Stimulated activated CD4-positive, alpha-beta T cell treated with anti-CD3 and anti-CD28 coated beads, Interleukin-15, amount 100 ng/mL, for 48 hours (primary cell): ENCODE results near the gene SAT2.
A peak's percentile ranks its signal among the peaks of the same experiment; 100 is the strongest.
"Not testable (repeated sequence)": the region's sequence is repeated elsewhere in the genome, so short reads cannot be mapped to it uniquely, and the experiment has no call there.

Experiments
- DNase-seq, 2 donors: peaks; one replicate each; pipeline ENCODE4 v3.0.0-alpha.2; 2020; ENCODE audit warnings: low read depth in 2 of 2

Gene SAT2

DNA sequence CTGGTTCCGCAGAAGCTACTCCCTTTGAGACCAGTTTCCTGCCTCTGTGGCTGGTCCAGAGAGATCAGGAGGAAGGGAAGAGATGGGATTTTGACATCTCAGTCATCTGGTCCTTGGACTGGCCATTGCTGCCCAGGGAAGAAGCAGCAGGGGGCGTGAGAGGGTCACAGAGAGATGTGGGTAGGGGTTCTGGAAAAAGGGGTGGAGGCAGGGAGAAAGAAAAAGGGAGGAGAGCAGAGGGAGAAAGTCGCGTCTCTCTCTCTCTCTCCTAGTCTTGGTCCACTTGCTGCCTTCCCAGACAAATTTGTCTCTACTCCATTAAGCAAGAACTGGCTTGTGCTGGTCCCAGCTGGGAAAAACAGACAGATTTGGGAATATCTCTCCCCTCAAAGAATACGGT lies 6.8 kb upstream of the SAT2 start:
- no peak for DNase-seq

DNA sequence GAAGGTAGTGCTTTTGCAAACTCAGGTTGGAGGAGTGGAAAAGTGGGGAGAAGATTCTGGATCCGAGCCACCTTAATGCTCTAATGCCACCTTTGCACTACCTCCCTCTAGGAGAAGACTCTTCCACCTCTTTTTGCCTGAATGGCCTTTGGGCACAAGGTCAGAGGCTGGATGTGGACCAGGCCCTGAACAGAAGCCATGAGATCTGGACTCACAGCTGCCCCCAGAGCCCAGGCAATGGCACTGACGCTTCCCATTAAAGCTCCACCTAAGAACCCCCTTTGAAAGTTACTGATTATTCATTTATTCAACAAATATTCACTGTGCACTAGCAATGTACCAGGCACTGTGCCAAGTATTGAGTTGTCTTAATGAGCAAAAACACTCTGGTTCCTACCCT lies 5.5 kb upstream of the SAT2 start:
- no peak for DNase-seq

DNA sequence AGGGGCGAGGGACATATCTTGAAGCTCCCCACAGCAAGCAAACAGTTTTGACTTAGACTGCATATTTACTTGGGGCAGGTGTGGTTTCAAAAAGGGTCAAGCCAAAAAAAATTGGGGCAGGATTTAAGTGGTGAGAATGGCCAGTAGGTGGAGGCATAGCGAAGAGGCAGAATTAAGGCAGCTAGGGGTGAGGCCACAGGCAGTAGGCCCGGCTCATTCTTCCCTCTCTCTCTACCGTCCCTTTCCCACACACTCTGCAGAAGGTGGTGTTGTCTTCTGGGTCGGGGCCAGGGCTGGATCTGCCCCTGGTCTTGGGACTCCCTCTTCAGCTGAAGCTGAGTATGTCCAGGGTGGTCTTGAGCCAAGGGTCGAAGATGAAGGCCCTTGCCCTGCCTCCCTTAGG lies 4.9 kb upstream of the SAT2 start:
- peak in 1 of 2 donors; percentile 18 for DNase-seq

DNA sequence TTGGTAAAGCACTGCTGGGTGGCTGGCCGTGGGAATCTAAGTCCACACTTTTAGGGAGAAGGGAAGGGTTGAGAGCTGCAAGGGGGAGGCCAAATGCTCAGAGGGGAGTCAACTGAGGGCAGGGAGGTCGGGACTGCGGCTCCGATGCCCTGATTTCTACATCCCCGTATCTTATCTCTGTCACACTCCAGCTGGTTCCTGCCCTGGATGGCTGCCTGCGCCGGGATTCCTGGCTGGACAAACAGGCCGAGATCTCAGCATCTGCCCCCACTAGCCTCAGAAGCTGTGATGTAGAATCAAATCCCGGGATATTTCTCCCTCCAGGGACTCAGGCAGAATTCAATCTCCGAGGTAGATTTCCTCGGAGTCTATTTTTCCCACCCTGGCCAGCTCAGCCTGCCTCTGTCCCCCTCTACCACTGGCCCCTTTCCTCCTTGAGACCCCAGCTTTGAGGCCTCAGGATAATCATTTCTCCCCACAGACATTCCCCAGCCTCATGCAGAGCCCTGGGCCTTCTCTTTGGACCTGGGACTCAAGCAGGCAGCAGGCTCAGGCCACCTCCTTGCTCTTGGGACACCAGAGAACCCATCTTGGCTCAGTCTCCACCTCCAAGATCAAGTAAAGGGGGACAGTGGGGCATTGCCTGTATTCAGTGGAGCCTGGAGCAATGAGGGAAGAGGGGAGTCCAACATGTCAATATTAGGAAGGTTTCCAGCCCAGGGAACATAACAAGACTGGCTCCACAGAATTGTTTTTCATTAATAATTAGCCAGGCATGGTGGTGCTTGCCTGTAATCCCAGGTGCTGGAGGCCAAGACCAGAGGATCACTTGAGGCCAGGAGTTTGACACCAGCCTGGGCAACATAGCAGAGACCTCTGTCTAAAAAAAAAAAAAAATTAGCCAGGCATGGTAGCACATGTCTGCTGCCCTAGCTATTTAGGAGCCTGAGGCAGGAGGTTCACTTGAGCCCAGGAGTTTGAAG lies 4.1 kb upstream of the SAT2 start:
- DNase-seq: no peak

DNA sequence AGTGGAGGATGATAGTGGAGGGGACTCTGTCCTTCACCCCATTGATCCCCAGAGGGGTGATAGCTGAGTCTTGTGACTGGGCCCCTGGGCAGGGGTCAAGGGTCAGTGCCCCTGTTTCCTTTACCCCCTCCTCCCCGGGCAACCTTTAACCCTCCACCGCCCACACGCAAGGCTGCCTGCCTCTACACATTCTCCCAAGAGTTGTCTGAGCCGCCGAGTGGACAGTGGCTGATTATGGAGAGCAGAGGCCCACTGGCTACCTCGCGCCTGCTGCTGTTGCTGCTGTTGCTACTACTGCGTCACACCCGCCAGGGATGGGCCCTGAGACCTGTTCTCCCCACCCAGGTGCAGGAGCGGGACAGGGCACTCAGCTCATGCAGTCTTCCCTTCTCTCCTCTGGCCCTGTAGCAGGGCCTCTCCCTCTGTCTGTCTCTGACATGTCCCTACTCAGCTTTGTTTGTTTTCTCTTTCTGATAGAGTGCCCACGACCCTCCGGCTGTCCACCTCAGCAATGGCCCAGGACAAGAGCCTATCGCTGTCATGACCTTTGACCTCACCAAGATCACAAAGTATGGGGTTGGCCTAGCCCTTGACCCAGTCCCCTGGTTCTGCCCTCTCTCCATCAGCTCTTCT lies 2.4 kb upstream of the SAT2 start, which contains the start of gene SHBG:
Gene SHBG (plus strand): TSS at position 197 of the 633 bp plus-strand sequence. CDS start 38 bp downstream, at position 235.
- no peak for DNase-seq

DNA sequence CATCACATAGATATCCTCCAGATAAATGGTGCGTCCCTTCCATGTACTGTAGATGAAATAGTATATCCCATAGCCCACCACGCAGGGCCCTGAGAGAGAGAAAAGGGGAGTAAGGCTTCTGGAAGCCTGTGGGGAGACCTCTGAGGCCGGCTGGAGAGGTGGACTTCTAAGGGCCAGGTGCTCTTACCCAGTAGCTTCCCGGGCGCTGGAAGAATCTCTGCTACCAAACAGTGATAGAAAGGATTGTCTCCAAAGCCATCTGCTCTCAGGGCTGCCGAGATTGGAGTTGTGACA lies 718 bp downstream of the SAT2 start:
- DNase-seq: no peak

DNA sequence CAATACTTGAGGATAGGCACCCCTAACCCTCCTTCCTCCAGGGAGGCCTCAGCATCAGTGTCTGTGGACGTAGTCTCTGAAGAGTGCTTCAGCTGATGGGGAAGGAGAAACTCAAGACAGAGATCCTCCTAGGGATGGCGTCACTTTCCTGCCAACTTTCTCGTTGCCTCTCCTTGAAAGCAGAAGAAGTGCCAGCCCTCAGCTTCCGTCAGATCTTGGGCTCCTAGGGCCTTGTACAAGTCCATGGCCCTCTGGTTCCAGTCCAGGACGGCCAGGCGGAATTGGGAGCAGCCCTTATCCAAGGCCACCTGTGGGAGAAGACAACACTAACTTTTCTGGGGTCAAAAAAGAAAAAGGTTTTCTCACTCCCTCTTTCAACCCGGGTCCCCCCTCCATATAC lies 1.3 kb downstream of the SAT2 start:
- no peak for DNase-seq

DNA sequence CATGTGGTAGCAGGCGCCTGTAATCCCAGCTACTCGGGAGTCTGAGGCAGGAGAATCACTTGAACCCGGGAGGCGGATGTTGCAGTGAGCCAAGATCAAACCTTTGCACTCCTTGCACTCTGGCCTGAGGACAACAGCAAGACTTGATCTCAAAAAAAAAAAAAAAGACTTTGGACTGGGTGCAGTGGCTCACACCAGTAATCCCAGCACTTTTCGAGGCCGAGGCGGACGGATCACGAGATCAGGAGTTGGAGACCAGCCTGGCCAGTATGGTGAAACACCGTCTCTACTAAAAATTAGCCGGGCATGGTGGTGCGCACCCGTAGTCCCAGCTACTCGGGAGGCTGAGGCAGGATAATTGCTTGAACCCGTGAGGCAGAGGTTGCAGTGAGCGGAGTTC lies 1.9 kb downstream of the SAT2 start:
- not testable (repeated sequence) for DNase-seq

DNA sequence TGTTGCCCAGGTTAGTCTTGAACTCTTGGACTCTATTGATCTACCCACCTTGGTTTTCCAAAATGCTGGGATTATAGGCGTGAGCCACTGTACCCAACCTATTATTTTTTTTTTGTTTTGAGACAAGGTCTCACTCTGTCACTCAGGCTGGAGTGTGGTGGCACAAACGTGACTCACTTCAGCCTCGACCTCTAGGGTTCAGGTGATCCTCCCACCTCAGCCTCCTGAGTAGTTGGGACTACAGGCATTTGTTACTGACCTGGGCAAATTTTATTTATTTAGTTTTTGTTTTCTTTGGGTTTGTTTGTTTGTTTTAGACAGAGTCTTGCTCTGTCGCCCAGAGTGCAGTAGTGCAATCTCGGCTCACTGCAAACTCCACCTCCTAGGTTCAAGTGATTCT lies 4.0 kb downstream of the SAT2 start:
- no peak for DNase-seq

DNA sequence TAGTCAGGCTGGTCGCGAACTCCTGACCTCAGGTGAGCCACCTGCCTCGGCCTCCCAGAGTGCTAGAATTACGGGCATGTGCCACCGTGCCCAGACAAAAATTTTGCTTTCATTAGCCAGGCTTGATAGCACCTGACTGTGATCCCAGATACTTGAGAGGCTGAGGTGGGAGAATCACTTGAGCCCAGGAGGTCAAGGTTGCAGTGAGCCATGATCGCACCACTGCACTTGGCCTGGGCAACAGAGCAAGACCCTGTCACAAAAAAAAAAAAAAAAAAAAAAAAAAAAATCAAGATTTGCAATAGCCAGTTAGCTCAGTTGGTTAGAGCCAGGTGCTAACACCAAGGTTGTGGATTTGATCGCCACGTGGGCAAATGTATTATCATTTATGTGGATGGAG lies 6.8 kb downstream of the SAT2 start:
- no peak for DNase-seq

DNA sequence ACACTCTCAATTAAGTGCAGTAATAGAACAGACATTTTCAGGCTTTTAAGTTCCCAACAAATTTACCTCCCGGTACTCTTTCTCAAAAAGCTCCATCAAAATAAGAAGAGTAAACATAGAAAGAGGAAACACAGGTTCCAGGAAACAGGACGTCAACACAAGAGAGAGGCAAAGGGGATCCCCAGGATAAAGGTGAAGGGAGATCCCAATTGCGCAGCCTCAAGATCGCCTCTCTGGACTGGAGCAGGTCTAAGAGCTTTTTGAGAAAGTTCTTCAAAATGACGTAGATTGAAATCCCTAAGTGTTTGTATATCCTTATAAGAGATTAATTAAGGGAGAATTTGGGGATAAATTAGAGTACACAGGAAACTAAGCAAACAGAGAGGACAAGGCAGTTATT lies 9.0 kb downstream of the SAT2 start:
- no peak for DNase-seq

DNA sequence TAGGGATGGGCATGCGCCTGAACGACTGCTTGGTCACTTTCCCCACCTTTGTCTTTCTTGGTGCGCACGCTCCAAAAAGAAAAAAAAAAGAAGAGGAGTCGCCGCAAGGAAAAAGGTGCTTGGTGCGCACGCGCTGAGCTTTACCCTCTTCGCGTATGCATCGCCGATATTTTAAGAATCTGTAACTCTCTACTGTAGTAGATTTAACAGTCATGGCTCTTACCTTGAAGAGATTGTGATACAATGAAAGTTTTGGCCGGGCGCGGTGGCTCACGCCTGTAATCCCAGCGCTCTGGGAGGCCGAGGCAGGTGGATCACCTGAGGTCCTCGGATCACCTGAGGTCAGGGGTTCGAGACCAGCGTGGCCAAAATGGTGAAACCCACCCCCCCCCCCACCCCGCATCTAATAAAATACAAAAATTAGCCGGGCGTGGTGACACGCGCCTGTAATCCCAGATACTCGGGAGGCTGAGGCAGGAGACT lies 12.3 kb downstream of the SAT2 start:
- no peak for DNase-seq

DNA sequence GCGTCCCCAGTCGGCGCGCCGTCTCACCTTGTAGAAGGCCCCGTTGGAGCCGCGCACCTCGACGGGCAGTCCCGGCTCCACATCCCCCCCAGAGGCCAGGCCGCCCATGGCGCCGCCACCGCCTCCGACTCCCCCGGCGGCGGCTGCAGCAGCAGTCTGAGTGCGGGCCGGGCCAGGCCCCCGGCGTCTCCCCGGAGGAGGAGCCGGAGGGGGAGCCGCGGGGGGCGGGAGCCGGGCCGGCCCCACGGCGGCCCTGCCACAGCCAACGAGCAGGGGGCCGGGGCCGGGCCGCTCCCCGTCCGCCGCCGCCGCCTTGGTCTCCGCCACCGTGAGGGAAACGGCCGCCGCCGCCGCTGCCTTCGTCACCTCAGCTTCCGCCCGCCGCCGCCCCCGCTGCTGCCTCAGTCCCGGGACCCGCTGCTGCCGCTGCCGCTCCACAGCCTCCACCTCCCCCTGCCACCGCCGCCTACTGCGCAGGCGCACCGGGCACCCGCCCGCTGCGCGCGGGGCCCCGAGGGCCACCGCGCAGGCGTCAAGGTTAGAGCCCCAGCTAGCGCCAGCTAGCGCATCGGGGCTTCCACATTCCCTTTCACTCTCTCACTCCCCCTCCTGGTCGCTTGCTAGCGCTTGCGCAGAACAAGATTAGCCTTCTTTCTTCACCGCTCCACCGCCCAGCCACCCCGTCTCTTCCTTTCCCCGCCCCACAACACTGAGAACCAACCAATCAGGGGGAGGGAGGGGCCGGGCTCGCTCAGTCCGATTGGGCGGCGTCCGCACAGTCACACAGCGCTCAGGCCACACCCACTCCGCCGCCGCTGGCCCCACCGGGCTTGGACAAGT lies 13.0 kb downstream of the SAT2 start, which contains the start of gene FXR2:
Gene FXR2 (minus strand): TSS at position 473 of the 840 bp plus-strand sequence. CDS start 365 bp downstream, at position 108.
- DNase-seq: peak; percentile 99

DNA sequence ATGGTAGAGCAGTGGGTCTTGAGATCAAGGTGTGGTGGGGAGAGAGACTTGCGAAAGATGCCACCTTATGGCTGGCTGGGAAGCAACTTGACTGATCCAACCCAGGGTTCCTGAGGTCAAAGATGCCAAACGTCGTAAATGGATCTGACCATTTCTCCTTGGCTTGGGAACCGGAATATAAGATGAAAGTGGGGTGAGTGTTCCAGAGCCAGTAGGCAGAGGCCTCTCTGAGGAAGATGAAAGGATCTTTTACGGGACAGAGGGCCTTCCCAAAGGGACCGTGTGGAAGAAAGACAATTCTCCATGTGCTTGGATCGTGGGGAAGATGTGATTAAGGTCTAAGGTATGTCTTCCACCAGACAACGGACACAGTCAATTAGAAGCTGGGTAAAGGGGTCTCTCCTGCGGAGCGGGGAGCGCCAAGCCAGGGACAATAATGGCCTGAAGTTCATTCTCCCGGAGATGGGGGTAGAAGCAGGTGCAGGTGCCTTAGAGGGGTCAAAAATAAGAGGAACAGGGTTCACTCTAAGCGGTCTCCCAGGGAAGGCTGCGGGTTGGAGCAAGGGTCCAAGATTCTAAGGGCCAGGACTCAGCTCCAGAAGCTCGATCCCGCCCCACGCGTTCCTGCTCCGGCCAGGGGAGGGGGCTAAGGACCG lies 13.7 kb downstream of the SAT2 start:
- DNase-seq: no peak

DNA sequence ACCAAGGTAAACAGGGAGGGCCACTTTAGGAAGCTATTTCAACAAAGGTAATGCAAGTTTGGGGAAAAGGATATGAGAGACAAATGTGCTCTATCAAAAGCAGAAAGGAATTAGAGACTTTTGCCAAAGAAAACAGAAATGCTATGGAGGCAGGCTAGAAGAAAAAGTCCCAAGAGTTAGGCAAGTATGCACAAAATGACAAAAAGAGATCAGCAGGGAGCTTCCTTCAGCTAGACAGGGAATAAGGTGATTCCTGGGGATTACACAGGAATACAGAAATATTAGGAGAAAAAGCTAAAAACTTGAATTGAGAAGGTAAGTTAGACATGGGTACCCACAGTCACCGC lies 15.4 kb downstream of the SAT2 start:
- DNase-seq: no peak

DNA sequence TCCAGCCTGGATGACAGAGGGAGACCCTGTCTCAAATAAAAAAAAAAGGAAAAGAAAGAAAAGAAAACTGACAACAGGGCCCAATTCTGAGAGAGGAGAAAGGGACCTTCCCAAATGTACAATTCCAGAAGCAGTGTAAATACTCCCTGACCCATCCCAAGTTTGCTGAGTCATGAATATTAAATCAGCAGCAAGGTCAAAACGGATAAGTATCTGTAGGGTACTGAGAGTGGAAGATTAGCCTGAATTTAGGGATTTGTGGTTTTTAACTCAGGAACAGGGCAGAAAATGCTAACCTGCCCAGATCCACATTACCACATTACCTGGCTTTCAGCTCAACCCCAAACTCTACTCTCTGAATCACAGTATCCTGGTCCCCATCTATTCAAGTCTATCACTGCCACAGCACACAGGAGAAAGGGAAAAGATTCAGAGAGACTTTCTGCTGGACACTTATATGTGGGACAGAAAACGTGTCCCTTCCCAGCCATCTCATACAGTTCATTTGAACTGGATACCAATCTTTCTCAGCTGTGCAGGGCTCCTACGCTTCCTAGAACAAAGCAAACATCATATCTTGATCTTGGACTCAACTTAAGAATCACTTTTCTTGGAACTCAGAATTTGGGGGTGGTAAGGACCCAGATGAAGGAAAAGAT lies 15.9 kb downstream of the SAT2 start:
- DNase-seq: no peak

DNA sequence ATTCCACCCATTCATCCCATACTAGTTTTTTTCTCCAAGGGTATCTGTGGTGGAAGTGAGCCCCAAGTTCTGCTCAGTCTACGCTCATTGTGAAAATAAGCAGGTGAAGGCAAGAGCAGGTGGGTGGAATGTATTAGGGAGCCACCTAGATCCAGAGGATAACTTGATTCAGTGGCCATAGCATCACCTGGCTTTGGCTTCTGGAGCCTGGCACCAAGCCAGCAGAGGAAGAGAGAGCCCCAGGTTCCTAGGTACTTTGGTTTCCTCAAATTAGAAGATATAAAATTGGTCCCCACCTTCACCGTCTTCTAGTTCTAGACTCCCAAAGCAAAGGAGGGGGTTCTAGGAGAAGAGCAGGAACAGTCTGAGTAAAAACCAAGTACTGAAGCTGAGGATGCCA lies 17.0 kb downstream of the SAT2 start:
- no peak for DNase-seq

DNA sequence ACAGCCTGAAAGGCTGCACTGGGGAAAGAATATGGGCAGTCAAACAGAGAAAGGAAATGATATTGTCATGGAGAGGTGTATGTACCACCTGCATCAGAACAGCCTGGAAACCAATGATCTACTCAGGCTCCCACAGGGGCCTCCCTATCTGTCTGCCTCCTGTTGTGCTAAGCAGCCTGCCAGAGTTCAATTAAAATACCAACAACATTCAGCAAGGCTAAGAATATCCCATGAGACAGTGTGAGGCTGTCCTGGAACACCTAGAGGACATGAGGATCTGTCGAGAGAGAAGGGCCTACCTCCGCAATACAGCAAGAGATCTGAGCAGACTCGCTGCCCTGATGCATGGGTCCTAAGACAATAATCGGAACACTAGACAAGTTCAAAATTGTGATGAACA lies 21.3 kb downstream of the SAT2 start:
- no peak for DNase-seq

DNA sequence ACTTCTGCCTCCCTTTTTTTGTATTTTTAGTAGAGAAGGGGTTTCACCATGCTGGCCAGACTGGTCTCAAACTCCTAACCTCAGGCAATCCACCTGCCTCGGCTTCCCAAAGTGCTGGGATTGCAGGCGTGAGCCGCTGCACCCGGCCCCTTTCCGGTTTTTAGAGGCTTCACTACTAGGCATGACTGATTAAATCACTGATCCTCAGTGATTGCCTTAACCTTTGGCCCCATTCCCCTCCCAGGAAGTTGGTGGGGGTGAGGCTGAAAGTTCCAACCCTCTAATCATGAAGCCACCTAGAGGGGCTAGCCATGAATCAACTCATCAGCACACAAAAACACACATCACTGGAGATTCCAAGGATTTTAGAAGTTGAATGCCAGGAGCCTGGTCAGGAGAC lies 30.1 kb downstream of the SAT2 start:
- DNase-seq: not testable (repeated sequence)

DNA sequence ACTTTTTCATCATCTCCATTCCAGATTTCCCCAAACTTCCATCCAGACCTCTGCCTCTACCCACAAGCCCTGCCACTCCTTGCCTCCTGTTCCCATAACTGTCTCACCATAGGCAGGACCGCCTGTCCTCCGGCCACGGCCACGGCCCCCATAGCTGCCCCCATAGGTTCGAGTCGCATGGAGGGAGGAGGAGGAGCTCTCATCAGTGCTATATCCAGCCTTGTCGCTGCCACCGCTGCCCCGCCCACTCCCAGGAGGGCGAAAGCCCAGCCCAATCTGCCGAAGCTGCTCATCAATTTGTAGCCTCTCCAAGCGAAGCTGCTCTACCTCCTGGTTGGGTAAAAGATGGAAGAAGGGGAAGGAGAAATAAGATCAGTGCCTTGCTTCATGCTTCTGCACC lies 34.3 kb downstream of the SAT2 start:
- no peak for DNase-seq

DNA sequence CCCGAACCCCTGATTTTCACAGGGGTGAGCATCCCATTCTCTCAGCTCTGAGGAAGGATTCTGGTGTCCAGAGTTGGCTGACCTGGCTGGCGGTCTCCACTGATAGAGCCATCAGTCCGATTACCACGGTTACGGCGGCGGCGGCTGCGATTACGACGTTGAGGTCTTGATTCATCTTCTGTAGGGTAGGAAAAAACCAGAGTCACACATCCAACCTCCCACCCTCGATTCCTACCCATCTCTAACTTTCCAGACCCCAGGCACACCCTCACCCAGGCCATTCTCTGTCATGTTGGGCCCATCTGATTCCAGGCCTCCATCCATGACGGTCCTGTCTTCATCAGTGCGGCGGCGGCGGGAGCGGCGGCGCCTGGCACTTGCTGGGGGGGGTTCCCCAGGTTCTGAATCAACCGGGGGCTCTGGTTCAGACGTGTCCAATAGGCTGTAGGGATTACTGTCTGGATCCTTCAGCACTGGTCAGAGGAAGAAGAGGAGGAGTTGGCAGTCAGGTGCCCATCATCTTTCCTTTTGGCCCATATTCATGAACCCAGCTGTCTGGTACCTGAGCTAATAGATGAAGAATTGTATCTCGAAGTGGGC lies 35.1 kb downstream of the SAT2 start:
- no peak for DNase-seq
